ENCODE results near the gene ANKRD6.

Gene ANKRD6

DNA sequence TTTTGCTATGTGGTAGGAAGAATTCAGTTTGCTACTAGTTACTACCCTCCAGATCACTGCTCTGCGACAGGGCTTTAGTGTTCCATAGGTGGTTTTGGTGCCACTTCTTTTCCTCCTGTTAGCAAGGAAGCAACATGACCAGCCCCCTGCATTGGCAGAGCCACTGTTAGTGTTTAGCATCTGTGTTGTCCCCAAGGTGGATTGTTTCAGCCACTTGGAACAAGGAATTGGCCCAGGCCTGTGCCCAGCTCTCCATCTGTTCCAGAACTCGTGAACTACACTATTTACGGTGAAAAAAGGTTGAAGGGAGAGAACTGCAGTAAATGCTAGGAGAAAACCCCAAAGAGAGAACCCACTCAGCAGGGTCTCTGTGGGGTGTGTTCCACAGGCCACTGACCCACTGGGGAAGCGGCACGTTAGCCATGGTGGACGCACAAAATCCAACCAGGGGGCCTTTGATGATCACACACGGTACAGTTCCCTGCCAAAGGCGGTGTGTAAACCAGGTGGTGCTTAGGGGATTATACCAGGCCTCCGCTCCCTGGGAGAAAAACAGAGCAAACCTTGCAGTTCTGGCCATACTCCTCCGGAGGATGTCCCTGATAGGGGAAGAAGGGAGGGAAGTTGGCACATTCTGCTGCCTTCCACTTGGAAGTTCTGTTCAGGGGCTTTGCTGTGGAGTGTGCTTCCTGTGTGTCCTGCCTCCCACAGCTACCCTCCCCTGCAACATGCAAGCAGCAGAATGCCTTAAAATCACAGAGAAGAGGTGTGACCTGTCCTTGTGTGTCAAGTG is 133.3 kb downstream of the ANKRD6 start:
- DNase-seq: no peak

DNA sequence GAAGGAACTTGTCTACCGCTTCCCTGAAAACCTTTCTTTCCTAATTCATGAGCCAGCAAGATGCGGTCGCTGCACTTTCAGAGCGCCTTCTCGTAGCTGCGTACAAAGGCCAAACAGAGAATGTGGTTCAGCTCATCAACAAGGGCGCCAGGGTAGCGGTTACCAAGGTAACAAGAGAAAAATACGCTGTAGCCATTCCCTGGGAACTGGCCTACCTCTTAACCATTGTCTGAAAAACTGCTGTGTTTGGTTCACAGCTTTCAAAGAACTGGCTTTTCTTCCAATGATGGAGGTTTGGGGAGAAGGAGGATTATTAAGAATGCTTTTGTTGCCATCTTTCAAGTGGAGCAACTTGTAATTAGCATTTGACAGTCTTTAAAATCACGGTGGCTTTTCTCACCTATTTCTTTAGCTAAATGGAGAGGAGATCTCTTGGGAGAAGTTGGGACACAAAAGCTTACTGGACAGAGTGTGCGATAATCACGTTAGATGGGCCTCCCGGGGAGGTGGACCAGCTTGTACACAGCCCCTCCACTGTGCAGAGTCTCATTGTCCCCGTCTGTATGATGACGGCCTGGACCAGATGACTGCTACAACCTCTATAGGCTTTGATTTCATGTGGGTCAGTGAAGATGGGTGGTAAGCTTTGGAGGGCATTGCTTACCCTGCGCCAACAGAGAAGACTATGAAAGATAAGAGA is 134.1 kb downstream of the ANKRD6 start:
- no peak for DNase-seq

DNA sequence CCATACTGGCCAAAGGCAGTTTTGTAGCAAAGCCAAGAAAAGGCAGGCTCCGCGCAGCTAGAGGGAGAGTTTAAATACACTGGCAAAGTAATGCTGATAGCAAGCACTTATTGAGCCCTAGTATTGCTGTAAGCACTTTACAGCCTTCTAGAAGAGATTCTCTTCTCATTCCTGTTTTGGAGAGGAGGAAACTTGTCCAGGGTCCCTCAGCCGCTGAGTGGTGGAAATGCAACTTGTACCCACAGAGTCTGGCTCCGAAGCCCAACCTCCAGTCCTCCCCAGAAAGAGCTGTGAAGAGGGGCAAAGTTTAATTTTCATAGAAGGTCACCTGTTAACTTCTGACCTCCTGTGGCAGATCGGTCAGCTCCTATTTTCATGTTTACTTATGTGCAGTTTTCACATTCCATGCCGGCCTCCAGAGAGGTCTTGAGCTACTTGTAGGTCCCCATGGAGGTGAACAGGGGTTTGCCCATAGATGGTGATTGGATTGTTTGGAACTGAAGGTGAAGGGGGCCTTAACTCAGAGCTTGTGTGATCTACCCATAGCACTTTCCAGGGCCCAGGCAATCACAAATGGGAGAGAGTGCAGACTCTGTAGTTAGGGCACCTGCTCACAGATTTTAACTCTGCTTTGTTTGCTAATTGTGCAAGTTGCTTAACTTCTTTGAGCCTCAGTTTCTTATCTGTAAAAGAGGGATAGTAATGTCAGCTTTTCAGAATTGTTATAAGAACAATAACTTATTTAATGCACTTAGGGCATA is 134.9 kb downstream of the ANKRD6 start:
- no peak for DNase-seq

DNA sequence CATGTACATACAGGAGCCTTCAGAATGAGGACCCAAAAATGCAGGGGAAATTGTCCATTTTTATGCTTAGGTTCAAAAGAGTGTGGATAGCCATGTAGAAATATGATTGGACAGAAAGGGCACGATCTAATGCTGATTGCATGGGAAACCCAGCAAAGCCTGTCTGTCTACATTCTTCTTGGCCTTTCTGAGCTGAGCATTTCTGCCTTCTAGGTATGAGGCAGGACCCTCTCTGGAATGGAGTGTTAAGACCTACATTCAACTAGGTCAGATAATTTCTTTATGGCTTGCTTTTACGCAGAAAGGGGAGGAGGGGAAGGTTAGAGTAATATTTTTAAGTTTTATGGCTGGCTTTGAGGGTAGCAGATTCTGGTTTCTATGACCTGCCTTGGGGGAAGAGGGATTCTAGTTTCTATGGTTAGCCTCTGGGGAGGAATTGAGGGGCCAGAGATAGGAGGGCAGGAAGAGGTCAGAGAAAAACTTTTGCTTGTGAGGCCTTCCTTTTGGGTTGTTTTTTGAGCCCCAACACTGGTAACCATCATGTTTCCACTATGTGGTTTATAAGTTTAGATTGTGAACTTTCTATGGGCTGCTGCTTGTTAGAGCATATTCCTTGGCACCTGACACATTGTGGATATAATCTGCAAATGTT is 142.1 kb downstream of the ANKRD6 start:
- DNase-seq: no peak

DNA sequence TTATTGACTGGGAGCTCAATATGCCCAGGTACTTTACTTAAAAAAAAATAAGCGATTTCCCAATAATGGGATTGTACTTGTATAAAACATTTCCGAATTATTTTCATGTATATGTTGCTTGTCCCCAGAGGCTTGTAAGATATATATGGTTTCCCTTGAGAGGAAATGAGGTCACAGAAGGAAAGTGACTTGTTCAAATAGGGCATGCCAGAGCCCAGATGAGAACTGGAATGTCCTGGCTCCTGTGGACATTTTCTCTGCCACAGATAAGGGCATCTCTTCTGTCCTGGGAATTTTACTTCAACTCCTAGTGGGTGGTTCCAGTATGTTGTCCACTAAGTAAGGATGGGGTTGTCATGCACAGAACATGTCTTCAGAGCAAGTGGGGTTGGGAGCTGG is 142.6 kb downstream of the ANKRD6 start:
- no peak for DNase-seq

DNA sequence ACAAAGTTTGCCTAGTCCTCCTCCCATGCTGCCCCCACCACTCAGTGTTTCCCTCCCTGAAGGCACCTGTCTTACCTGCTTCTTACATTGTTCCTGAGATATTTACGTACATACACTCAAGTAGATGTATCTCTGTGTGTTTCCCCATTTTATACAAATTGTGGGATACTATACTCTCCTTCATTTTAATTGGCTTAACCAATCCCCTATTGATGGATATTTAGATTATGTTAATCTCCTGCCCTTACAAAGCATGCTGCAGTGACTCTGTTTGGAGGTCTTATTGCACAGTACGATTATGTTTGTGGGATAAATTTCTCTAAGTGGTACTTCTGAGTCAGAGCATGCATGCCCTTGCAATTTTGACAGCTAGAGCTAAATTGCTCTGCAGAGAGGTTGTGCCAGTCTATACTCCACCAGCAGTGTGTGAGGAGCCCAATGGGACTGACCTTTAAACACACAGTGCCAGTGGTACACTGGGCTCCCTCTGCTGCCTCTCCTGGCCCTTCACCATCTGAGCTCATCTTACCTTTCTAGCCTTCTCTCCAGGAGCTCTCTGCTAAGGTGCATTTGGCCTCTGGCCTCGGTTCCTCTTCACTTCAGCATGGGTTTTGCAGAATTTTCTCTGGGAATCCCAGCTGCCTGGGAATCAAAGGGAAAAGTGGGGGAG is 148.2 kb downstream of the ANKRD6 start:
- no peak for DNase-seq

DNA sequence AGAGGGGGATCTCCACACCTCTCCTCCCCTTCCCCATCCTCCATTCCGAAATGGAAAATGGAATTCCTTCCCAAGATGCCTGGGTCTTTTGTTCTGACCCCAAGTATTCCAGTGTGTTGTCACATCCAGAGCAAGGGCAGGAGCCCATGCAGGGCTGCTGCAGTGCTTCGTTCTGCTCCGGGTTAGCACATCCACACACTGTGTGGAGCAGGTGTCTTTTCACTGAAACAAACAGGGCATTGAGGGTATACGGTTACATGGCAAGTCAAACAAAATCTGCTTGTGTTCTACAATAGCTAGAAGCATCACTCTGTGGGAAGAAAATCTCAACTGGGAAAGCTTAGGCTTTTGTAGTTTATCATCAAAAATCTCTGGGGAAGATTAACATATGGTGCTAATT is 148.7 kb downstream of the ANKRD6 start:
- DNase-seq: no peak

DNA sequence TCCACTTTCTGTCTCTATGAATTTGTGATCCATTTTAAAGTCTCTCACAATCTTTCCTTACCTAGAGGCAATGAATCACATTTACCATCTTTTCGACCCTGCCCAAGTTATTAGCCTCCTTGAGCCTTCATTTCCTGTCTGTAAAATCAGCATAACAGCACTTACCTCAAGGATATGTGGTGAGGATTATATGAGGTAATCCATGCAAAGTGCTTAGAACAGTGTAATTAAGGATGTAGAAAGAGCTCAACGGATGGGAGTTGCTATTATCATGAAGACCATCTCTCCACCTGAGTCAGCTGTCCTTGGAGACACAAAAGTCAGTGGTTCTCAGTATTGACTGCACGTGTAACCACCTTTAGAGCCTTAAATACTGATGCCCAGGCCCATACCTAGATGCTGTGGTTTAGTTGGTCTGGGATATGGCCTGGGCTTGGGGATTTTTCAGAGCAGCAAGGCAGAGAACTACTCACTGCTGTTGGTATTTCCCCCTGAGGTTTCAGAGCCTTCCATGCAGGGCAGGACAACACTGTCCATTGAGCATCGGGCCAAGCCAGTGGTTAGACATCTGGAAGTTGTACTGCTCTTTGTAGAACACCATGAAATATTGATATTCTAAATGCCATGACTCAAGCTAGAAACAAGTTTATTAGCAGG is 149.8 kb downstream of the ANKRD6 start:
- DNase-seq: no peak

DNA sequence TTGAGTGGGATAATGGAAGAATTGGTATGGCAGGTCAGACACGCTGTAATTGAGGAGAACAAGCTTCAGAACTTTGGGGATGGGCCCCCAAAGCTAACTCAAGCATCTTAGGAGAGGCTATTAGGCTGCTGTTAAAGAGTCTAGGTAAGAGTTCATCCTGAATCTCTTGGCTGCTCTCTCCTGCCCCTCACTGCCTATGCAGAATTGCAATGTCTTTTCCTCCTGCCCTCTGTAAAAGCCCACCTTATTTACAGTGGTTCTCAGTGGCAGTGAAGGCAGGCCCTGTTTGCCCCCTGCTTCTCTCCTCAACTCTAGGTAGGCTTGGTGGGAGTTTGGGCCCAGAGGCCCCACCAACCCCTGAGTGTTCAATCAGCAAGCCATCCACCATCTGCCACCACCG is 150.6 kb downstream of the ANKRD6 start:
- DNase-seq: no peak

DNA sequence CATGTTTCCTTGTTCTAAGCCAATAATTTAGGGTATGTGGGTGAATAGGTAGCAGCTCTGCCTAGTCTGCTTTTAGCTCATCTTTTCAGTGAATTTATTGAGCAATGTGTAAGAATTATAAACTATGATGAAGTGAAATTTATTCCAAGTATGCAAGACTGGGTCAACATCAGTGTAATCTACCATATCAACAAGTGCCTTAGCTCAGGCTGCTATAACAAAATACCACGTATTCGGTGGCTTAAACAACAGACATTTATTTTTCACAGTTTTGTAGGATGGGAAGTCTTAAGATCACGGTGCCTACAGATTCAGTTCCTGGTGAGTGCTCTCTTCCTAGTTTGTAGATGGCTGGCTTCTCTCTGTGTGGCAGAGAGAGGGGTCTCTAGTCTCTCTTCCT is 151.6 kb downstream of the ANKRD6 start:
- no peak for DNase-seq

DNA sequence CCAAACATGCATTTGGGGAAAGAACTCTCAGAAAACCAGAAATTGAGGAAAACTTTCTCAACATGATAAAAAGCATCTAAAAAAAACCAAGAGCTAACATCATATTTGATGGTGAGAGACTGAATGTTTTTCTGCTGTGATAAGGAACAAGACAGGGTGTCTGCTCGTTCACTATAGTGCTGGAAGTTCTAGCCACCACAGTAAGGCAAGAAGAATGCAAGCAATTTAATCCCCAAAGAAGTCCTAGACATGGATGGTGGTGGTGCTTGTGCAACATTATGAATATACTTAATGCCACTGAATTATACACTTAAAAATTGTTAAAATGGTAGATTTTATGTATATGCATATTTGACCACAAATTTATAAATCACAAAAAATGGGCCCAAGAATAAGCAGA is 152.2 kb downstream of the ANKRD6 start:
- DNase-seq: no peak

DNA sequence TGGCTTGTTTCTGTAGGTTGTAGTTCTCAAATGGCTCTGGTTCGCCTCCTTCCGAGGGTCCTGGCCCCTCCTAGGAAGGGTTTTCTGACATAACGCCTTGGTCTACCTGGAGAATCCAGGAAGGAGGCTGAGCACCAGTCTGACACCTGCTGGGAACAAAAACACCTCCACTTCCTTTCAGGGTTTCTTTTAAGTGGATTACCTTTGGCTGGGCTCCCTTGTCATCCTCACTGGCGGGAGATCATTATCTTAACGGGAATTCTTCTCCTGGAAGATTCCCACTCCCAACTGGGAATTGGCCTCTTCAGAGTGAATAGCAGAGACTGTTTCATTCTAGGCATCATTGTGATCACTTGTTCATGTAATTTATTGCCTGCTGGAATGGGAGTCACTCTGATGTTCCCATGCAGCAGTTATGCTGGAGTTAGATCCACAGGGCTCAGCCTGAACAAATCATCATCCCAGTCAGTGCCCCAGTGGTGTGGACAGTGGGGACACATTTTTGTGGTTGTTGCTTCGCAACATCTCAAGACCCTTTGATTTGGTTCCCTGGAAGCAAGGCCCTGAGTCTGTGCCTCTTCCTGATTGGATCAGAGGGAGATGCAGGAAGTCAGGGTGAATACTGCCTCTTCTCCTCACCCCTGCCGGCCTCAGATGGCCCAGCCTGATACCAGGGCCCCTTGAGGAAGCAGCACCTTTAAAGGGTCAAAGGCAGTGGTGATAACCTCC is 156.5 kb downstream of the ANKRD6 start:
- no peak for DNase-seq

DNA sequence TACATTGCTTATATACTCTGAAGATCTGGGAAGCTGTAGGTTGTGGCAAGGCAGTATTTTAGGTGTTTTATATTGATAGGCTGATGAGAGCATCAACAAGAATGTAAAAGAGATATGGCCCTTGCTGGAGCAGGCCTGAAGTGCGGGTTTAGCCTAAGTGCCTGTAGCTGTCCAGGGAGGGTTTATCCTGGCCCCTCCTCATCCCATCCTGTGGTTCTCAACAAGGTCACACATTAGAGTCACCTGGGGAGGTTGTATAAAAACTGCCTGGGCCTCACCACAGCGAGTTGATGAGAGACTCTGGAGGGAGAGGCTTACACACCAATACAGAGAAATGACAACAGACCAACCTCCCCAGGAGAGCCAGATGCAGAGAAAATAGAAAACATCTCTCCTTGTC is 157.2 kb downstream of the ANKRD6 start:
- no peak for DNase-seq

DNA sequence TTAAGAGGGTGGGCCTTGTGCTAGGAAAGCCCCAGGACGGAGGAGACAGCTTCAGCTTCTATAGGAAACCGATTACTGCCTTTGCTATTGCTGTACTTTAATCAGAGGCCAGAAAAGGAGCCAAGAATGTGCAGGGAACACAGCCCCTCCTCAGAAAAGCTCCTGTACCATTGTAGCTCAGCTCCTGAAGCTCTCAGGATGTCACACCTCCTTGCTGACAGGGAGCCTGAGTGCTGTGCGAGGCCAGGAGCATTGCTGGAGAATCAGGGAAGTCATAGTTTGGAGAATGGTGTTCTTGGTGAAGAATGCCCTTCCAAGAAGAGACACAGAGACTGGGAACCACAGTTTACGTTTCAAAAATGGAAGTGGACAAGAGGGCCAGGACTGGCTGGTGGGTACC is 158.8 kb downstream of the ANKRD6 start:
- no peak for DNase-seq

DNA sequence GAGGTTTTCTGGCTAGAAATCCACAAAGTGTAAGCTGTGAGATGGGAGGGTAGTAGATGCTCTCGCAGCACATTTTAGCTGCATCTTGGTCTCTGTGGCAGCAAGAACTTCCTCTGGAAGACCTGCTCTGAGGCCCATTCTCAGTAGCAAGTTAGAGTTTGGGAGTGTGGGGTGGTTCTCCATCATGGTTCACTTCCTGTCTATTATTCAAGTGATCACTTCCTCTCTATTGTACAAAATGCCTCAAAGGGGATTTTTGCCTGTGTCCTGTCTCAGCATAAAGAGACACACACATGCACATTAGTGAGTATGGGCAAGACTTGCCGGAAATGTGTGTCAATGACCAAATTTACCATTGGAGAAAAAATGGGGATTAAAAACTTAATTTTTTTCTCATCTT is 163.1 kb downstream of the ANKRD6 start:
- peak; percentile 11 to 22 for DNase-seq

DNA sequence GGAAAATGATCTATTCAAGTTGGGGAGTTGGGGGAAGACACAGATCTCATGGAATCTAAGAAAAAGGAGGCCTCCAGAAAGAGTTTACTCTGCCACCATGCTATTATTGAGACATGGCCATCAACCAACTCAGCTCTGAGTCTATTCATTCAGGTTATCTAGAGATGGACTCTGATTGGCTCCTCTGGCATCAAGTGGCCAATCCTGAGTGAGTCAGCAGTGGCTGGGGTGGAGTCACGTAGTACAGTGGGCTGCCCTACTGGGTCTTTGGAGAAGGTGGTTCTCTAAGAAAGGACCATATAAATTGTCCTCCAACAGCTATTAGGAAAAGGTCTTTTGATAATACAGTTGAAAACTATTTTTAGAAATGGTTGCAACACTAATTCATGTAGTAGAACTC is 163.5 kb downstream of the ANKRD6 start:
- DNase-seq: no peak

DNA sequence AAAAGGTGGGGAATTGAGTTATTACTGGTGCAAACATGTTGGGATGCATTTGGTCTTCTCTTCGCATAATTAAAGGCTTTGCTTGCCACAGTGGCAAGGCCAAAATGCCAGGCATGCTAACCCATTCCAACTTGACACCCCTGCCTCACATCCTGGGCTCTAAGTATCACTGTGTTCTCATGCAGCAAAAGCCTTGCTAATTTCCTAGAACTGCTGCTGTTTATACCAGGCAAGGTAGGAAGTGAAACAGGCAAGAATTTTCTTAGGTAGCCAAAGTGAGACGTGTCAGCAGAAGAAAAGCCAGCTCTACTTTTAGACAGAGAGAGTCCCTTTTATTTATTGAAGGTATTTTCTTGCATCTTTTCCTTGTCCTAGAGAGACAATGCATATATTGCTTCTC is 164.4 kb downstream of the ANKRD6 start:
- DNase-seq: no peak

DNA sequence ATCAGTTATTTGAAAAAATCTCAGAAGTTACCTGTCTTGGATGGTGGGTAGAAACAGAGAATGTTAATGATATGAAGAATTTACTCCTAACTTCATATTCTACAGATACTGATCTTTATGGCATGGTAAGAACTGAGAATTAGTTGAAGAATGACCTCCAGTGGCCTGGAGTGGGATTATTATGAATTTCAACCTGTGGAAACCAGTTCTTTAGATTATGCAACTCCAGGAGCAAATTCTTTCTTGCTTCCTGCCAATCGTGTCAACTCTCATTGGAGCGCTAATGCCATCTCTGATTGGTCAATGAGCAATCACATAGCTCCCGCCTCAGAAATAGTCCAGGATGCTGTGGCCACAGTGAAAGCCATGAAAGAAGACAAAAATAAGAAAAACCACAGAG is 165.0 kb downstream of the ANKRD6 start:
- DNase-seq: peak; percentile 7 to 28

DNA sequence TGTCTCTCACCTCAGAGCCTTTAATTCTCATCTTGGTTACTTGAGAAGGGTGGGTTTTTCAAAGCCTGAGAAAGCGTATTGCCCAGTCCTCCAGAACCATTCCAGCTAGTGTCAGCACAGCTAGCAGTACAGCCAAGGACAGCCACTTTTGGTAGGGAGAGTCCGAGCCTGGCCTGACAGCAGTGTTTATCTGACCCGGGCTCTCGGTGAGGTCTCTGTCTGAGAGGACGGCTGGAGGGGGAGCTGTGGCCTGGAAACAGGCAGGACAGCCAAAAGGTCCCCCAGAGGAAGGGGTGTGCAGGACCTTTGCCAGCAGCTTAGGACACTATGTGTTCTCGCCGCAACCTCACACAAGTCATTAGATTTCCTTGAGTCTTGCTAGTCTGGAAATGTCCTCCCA is 166.8 kb downstream of the ANKRD6 start:
- DNase-seq: no peak

DNA sequence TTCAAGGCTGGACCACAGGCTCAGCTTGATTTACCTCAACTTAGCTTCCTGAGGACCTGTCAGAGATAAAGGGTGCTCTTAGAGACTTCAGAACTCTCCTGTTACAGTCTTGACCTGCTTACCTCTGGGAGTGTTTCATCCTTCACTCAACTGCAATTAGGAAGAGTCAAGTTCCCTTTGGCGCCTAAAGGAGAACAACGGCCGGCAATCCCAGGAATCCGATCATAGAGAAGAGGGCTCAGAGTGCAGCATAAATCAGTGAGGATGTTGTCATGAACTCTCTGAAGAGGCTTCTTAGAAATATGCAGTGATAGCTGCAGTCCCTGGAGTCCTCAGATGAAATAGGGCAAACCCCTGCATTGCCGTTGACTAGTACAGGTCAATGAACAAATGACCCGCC is 169.2 kb downstream of the ANKRD6 start:
- no peak for DNase-seq

DNA sequence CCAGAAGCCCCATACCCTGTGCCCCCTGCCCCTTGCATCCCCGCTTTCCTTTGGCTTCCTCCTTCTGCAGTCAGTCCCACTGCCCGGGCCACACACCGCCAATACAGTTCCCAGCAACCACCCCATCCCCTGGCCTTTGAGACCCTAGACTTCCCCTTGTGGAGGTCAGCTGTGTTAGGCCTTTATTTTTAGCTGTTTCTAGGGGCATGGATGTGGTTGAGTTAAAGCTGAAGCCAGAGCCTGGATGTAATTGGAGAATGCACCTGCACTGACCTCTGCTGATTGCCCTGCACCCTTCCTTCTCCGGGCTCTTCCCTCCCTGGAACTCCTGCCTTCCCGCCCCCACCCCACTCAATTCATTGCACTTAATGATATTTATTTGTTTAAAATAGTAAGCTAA is 171.7 kb downstream of the ANKRD6 start:
- DNase-seq: no peak

DNA sequence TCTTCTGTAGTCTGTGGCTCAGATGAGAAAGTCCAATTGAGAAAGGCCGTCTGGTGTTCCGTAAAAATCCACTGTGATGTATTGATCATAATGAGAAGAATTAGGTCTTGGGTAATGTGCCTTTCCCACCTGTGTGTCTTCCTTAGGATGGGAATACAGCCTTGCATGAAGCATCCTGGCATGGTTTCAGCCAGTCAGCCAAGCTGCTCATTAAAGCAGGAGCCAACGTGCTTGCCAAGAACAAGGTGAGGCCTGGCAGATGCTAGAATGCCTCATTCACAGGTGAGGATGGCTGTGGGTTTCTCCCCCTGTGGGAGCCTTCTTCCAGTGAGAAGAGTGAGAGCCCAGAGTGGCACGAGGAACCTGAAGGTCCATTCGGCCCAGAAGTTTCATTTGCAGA is 172.9 kb downstream of the ANKRD6 start:
- DNase-seq: no peak

Measured in inflammatory macrophage treated with lipopolysaccharide for 1 hour (primary cell).